ENCODE results near the gene GNA12. TPM values are rescaled to one million over a fixed set of nuclear protein-coding genes. Genes with fewer than 3 reads are reported as not detected.

The GNA12 gene
- total RNA-seq, 3 donors from 2014 or later: 21.7 to 57.7 (median 25.7) TPM

DNA sequence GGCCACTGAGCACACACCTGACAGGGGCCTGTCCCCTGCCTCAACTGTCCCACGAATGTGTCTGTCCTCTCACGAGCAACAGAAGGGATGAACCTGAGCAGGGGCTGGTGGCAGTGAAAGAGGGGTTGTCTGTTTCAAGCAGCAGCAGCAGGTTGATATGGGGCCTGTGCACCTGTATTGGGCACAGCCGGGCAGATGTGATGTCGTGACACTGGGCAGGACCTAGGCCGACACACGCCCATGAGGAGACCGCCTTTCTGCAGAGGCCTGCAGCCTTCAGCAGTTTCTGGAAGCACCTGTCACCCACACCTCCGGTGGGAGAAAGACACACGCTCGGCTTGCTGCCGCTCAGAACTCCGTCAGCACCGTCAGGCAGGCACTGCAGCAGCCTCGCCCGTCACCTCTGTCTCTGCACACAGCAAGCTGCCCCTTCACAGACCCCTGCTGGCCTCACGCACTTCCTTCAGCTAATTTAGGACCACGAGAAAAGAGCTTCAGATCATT lies 107.6 kb downstream of the GNA12 start:
- TF ChIP-seq, protein P1, sequence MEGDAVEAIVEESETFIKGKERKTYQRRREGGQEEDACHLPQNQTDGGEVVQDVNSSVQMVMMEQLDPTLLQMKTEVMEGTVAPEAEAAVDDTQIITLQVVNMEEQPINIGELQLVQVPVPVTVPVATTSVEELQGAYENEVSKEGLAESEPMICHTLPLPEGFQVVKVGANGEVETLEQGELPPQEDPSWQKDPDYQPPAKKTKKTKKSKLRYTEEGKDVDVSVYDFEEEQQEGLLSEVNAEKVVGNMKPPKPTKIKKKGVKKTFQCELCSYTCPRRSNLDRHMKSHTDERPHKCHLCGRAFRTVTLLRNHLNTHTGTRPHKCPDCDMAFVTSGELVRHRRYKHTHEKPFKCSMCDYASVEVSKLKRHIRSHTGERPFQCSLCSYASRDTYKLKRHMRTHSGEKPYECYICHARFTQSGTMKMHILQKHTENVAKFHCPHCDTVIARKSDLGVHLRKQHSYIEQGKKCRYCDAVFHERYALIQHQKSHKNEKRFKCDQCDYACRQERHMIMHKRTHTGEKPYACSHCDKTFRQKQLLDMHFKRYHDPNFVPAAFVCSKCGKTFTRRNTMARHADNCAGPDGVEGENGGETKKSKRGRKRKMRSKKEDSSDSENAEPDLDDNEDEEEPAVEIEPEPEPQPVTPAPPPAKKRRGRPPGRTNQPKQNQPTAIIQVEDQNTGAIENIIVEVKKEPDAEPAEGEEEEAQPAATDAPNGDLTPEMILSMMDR (IDR thresholded peaks at IDR 0.05): no peak

DNA sequence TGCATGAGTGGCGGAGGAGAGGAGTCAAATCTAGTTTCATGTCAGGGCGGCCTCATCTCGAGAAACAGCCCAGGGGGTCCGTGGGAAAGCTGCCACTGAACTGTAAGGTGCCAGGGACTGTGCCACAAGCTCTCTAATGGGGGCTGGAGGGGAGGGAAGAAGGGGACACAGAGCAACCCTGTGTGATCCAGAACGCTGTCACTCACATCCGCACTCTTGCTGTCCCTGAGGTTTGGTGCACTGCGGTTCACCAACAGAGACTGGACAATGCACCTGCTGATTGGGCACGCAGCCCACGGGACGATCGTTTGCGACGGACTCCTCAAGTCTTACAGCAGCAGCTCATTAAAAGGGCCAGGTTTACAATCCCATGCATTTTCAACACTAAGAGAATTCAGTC lies 108.4 kb downstream of the GNA12 start:
- Histone ChIP-seq H3K9me3 (no peaks in the 10 kb centered on the region), H3K36me3 (ENCODE audit: low read depth) (no peaks in the 10 kb centered on the region), H3K4me3 (no peak overlapping the region), H3K4me1 (ENCODE audit: low read depth) (peaks cover 12% of the 10 kb centered on the region)
- ATAC-seq: no peak
- DNase-seq: peak in 1 of 3 donors; percentile 27
- intact Hi-C loops (cut with DNase I, micrococcal nuclease): no loop called here
- TF ChIP-seq, protein P1 (IDR thresholded peaks at IDR 0.05): no peak

More for the DNA sequence above, 107.6 kb downstream of the GNA12 start:
- no peak for ATAC-seq
- Histone ChIP-seq H3K36me3 (ENCODE audit: low read depth) (no peaks in the 10 kb centered on the region), H3K9me3 (no peaks in the 10 kb centered on the region), H3K4me1 (ENCODE audit: low read depth) (peaks cover 12% of the 10 kb centered on the region), H3K4me3 (no peak overlapping the region)
- DNase-seq: peak in 1 of 3 donors; percentile 39
- intact Hi-C loops (cut with DNase I, micrococcal nuclease): no loop called here

DNA sequence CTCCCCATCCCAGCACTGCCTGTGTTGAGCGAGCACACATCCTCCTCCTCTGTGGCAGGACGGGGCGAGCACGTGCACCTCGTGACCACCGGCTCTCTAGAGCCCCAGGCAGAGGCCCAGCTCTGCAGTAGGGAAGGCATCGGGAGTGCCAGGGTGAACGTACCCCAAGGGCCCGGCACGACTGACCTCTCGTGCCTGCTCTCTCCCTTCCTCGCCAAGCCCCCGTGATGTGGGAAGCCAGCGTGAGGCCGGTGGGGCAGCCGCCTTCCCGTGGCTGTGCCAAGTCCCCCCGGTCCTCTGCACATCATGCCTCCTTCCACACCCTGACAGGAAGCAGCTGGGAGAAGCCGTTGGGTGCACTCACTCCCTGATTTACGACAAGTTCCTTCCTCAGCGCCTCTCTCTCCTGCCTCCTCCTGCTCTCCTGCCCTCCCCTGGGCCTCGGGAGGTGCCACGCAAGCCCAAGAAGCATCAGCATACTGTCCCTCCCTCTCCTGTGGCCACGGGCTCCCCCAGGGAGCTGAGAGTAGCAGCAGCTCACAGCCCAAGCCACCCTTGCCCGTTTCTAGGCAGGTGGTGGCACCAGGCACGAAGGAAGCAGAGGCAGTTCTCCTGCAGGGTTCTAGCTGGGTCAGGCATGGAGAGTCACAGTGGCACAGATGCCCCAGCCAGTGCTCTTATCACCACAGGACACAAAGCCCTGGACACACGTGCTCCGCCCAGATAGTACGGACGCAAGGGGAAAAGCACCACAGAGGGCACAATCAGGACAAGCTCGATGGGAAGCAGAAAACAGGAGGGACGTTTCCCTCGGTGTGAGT lies 109.1 kb downstream of the GNA12 start:
- TF ChIP-seq, protein P1 (IDR thresholded peaks at IDR 0.05): no peak
- intact Hi-C loops (cut with DNase I, micrococcal nuclease): no loop called here
- H3K9me3 ChIP-seq: no peaks in the 10 kb centered on the region
- peak in 2 of 3 donors; percentile 33 to 60 for DNase-seq
- ATAC-seq: peak; percentile 52
- H3K4me3 ChIP-seq: no peak overlapping the region
- H3K36me3 ChIP-seq (ENCODE audit: low read depth): no peaks in the 10 kb centered on the region
- H3K4me1 ChIP-seq (ENCODE audit: low read depth): peaks cover 12% of the 10 kb centered on the region

DNA sequence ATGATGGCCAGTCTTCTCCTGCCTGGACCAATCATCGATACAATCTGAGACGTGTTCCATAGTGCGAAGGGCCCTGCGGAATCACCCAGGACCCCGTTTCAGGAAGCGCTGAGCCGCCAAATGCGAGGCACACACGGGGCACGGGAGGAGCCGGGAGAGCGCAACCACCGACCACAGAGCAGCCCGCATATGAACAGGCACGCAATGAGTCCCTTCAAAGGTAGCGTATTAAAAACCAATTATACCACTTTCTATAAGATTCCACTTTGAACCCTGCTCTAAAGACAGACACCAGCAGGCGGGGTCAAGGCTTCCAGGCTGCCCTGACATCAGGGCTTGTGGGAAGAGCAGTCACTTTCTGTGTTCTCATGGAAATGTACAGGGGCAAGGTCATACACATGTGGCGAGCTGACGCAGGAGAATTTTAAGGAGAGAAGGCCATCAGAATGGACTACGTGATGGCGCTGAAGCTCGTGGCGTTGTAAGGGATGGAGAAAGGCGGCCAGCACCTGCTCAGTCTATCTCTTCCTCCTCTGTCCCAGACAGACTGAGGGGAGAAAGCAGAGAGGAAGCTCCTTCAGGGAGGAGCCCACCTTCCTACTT lies 109.9 kb downstream of the GNA12 start:
- intact Hi-C loops (cut with DNase I, micrococcal nuclease): no loop called here
- DNase-seq (peak in 1 of 3 donors; percentile 34), ATAC-seq (no peak)
- TF ChIP-seq, protein P1 (IDR thresholded peaks at IDR 0.05): no peak
- no peak overlapping the region for H3K4me3 ChIP-seq
- H3K4me1 ChIP-seq (ENCODE audit: low read depth): peaks cover 12% of the 10 kb centered on the region
- H3K9me3 ChIP-seq: no peaks in the 10 kb centered on the region
- no peaks in the 10 kb centered on the region for H3K36me3 ChIP-seq (ENCODE audit: low read depth)

DNA sequence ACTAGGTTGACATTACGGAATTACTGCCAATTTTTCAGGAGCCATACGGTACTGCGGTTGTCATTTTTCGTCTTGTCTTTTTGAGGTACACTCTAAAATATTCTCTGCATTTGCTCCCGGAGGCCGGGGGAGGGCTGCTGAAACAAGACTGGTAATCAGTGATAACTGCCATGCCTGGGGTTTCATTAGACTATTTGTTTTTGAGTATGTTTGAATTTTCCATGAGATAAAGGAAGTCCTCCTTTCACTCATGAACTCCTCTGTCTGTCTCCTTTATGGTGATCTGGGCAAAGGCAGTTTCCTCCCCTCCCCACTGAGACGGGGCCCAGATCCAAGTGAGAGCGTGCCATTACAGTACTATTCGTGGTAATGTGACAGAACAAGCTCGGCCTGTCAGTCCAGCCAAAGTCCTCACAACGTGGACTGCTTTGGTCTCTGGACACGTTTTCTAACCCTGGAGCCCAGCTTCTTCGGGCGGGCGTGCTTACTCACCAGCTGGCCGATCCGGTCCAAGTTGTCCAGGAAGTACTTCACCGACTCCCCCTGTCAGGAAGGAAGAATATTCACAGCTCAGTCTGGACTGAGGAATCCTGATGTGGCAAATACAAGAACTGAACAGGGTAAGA lies 111.0 kb downstream of the GNA12 start:
- Histone ChIP-seq H3K36me3 (ENCODE audit: low read depth) (no peaks in the 10 kb centered on the region), H3K9me3 (no peaks in the 10 kb centered on the region), H3K4me1 (ENCODE audit: low read depth) (peaks cover 12% of the 10 kb centered on the region), H3K4me3 (no peak overlapping the region)
- TF ChIP-seq, protein P1 (IDR thresholded peaks at IDR 0.05): no peak
- ATAC-seq (peak; percentile 46), DNase-seq (peak in 2 of 3 donors; percentile 41 to 56)
- intact Hi-C loops (cut with DNase I, micrococcal nuclease): no loop called here
